Measurements from ENCODE around the gene CREB3L2.

- no peak for TF ChIP-seq CTCF (IDR thresholded peaks at IDR 0.05 in 4 of 5, conservative IDR thresholded peaks at IDR 0.05 in 1 of 5)
- TF ChIP-seq POLR2A (IDR thresholded peaks at IDR 0.05): no peak
Measured at GRCh38 chr7:137895301-137896221, 106.3 kb downstream of the CREB3L2 start.
